ENCODE data around the gene GJA5.

GRCh38 chr1:147719711-147720225 lies 40.6 kb downstream of the GJA5 start:
- TF ChIP-seq POLR2A (IDR thresholded peaks at IDR 0.05; ENCODE audit: low read depth) (no peak), CTCF (IDR thresholded peaks at IDR 0.05) (no peak), POLR2AphosphoS5 (IDR thresholded peaks at IDR 0.05) (no peak)
